ENCODE results near the gene SLC16A8. TPM values are rescaled to one million over a fixed set of nuclear protein-coding genes. Genes with fewer than 3 reads are reported as not detected.
"Not testable (repeated sequence)": the region's sequence is repeated elsewhere in the genome, so short reads cannot be mapped to it uniquely, and the experiment has no call there.

Gene SLC16A8
- polyA plus RNA-seq, 1 experiment, result not detected

DNA sequence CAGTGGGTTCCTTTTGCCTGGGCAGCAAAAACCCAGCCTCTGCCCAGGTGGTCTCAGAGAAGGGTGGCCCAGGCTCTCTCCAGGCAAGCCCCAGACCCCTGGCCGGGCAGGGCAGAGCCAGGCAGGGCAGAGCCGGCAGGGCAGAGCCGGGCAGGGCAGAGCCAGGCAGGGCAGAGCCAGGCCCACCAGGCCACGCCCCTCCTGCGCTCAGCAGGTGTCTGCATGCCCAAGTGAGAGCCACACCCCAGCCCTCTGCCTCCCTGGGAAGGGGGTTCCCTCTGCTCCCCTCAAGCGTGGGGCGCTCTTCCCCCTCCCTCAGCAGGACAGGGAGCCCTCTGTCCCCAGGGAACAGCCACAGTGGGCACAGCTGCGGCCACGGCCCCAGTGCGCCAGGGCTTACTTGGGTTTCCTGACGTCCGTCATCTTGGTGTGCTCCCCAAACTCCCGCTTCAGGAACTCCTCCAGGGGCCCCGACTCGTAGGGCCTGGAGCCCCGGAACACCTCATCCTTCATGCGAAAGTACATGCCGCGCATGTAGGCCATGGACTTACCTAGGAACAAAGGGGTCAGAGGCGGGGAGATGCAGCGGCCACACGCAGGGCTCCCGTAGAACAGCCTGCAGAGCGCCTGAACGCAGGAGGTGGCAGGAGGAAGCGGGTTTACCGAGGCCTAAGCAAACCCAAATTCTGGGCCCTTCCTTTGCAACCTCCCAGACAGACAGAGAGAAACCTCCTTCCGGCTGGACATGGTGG lies 36.6 kb upstream of the SLC16A8 start:
- H3K4me3 ChIP-seq (ENCODE audit: low read depth, low read length), result no peak overlapping the region
- POLR2A ChIA-PET, result interaction anchor here (0.6 kb wide), 1 partner anchor 215 kb away, joined by 4 read pairs; no protein-coding TSS in a partner anchor
- H3K27ac ChIP-seq (ENCODE audit: low read depth, low read length), result no peak overlapping the region
- H3K27me3 ChIP-seq (ENCODE audit: control insufficient read depth, insufficient read depth, low read length), result peaks cover 2% of the 10 kb centered on the region
- H3K9me3 ChIP-seq (ENCODE audit: control insufficient read depth, insufficient read depth, low read length), result no peaks in the 10 kb centered on the region; the same call in 1 of the 2 replicates
- TF ChIP-seq, protein P1, sequence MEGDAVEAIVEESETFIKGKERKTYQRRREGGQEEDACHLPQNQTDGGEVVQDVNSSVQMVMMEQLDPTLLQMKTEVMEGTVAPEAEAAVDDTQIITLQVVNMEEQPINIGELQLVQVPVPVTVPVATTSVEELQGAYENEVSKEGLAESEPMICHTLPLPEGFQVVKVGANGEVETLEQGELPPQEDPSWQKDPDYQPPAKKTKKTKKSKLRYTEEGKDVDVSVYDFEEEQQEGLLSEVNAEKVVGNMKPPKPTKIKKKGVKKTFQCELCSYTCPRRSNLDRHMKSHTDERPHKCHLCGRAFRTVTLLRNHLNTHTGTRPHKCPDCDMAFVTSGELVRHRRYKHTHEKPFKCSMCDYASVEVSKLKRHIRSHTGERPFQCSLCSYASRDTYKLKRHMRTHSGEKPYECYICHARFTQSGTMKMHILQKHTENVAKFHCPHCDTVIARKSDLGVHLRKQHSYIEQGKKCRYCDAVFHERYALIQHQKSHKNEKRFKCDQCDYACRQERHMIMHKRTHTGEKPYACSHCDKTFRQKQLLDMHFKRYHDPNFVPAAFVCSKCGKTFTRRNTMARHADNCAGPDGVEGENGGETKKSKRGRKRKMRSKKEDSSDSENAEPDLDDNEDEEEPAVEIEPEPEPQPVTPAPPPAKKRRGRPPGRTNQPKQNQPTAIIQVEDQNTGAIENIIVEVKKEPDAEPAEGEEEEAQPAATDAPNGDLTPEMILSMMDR (IDR thresholded peaks at IDR 0.05; ENCODE audit: low read depth, low read length), result no peak
- no peak for DNase-seq (ENCODE audit: low read depth, low spot score)
- CTCF ChIA-PET, result no interaction called here

DNA sequence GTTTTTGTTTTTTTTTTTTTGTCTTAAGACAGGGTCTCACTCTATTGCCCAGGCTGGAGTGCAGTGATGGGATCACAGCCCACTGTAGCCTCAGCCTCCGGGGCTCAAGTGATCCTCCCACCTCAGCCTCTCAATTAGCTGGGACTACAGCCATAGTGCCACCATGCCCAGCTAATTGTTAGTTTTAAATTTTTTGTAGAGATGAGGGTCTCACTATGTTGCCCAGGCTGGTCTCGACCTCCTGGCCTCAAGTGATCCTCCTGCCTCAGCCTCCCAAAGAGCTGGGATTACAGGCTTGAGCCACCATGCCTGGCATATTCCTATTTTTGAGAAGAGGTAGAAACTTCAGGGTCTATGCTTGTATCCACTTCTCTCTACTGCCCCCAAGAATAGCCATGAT lies 34.8 kb upstream of the SLC16A8 start:
- H3K27me3 ChIP-seq (ENCODE audit: control insufficient read depth, insufficient read depth, low read length); DNase-seq (ENCODE audit: low read depth, low spot score); H3K9me3 ChIP-seq (ENCODE audit: control insufficient read depth, insufficient read depth, low read length); H3K27ac ChIP-seq (ENCODE audit: low read depth, low read length); CTCF ChIA-PET; POLR2A ChIA-PET; H3K4me3 ChIP-seq (ENCODE audit: low read depth, low read length): not testable (repeated sequence)

DNA sequence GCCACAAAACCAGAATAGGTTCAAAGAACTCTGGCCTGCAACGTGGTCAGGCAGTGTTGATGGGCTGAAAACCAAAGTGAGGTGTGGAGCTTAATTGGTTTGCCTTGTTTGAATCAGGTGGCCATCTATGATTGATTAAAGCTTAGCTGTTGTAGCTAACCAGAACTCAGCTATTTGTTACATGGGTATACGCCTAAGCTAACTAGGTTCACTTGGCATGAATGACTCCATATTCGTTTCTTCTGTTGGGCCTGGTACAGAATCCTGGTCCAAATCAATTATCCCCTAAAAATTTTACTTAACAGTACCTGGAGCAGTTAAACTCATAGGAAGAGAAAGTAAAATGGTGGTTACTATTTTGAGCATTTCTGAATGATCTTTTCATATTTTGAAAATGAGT lies 34.2 kb upstream of the SLC16A8 start:
- Histone ChIP-seq H3K9me3 (ENCODE audit: control insufficient read depth, insufficient read depth, low read length) (no peaks in the 10 kb centered on the region; the same call in 1 of the 2 replicates), H3K27me3 (ENCODE audit: control insufficient read depth, insufficient read depth, low read length) (peaks cover 2% of the 10 kb centered on the region), H3K4me3 (ENCODE audit: low read depth, low read length) (no peak overlapping the region), H3K27ac (ENCODE audit: low read depth, low read length) (no peak overlapping the region)
- POLR2A ChIA-PET, result no interaction called here
- no peak for DNase-seq (ENCODE audit: low read depth, low spot score)
- CTCF ChIA-PET, result no interaction called here
- TF ChIP-seq, protein P1 (IDR thresholded peaks at IDR 0.05; ENCODE audit: low read depth, low read length), result no peak

DNA sequence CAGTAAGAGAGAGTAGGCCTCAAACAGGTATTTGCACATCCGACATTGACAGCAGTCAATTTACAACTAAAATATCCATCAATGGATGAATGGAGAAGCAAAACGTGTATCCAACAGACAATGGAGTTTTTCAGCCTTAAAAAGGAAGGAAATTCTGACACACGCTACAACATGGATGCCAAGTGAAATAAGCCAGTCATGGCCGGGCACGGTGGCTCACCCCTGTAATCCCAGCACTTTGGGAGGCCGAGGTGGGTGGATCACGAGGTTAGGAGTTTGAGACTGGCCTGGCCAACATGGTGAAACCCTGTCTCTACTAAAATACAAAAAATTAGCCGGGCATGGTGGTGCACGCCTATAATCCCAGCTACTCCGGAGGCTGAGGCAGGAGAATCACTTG lies 33.6 kb upstream of the SLC16A8 start:
- H3K4me3 ChIP-seq (ENCODE audit: low read depth, low read length); H3K9me3 ChIP-seq (ENCODE audit: control insufficient read depth, insufficient read depth, low read length); CTCF ChIA-PET; DNase-seq (ENCODE audit: low read depth, low spot score); H3K27me3 ChIP-seq (ENCODE audit: control insufficient read depth, insufficient read depth, low read length); H3K27ac ChIP-seq (ENCODE audit: low read depth, low read length); POLR2A ChIA-PET: not testable (repeated sequence)

DNA sequence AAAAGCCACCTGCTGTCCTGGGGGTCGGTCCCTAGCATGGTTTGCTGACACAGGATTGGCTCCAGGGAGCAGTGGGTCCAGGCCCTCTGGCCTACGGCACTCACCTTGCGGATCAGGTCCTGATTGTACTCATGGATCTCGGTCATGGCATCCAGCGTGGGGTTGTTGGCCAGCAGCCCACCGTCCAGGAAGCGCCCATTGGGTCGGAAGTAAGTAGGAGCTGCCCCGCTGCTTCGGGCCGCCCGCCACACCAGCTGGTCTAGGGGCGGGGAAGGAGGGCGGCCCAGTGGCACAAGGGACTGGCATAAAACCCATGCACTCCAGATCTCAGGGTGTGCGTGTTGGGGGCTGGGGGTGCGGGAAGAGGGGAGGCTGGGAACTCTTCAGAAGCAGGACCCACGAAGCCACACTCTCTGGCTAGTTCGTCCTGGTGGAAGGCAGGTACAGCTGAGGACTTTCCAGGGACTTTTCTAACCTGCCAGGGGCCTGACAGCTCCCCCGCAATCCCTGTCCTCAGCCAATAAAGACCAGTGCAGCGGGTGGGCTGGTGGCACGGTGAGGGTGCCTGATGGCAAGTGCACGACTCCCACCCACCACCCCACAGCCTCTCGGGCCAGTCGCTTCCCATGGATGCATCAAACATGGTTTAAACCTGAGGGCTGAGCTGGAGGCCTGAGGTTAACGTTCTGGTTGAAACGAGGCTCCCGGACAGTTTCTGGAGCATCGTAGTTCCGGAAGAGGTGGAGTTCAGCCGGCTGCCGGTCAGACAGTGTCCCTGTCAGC lies 31.6 kb upstream of the SLC16A8 start:
- Histone ChIP-seq H3K4me3 (ENCODE audit: low read depth, low read length) (no peak overlapping the region), H3K27me3 (ENCODE audit: control insufficient read depth, insufficient read depth, low read length) (no peaks in the 10 kb centered on the region), H3K9me3 (ENCODE audit: control insufficient read depth, insufficient read depth, low read length) (no peaks in the 10 kb centered on the region; the same call in 1 of the 2 replicates), H3K27ac (ENCODE audit: low read depth, low read length) (no peak overlapping the region)
- ChIA-PET POLR2A (interaction anchor here (0.7 kb wide), 1 partner anchor 236 kb away, joined by 3 read pairs; no protein-coding TSS in a partner anchor), CTCF (interaction anchor here (0.9 to 3.0 kb wide), 10 partner anchors 8 to 145 kb away, joined by 3 to 27 read pairs (median 5); no protein-coding TSS in a partner anchor)
- TF ChIP-seq, protein P1 (IDR thresholded peaks at IDR 0.05; ENCODE audit: low read depth, low read length), result no peak
- no peak for DNase-seq (ENCODE audit: low read depth, low spot score)

Data from AG04450 (cell line).